A172 (cell line): ENCODE results near the gene FAM217A. TPM values are rescaled to one million over a fixed set of nuclear protein-coding genes. Genes with fewer than 3 reads are reported as not detected.
A peak's percentile ranks its signal among the peaks of the same experiment; 100 is the strongest.
"Not testable (repeated sequence)": the region's sequence is repeated elsewhere in the genome, so short reads cannot be mapped to it uniquely, and the experiment has no call there.

Source experiments
- DNase-seq: peaks from one replicate; pipeline ENCODE4 v3.0.0-alpha.2; 2015; ENCODE audit warnings: low spot score
- total RNA-seq: library from RNA; depleted of rRNA; stranded (reverse); fragments of >200 nt; shearing (Covaris generic); gene quantifications from 2 replicates; pipeline ENCODE4 v1.2.3, GENCODE V29; 2014; rRNA removed

The FAM217A gene, protein sequence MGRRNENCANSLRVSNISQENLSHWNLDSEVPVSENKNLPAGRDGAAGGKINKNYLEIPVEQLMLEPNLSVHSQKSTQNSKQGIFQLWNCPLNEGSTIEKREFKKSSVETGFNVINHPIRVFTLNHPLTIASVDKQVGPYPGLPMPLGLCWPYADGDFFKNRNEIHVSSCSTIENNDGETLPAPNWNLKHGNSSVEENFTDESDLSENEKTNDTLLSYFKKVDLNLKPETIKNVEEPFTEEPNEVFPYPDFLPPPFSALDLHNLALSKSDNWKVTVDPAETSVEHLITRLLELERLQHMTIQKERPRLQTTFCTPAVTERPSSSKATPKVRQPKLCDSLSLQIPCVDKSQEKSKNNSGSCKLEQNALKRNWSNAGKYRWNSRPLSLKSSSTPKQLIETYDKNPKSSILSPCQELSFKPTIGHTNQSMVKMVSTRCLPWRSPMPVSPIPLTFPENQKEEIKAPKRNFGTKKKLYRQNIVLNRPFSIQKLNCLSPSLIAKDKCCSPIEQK
- not detected in 2 replicates for total RNA-seq

DNA sequence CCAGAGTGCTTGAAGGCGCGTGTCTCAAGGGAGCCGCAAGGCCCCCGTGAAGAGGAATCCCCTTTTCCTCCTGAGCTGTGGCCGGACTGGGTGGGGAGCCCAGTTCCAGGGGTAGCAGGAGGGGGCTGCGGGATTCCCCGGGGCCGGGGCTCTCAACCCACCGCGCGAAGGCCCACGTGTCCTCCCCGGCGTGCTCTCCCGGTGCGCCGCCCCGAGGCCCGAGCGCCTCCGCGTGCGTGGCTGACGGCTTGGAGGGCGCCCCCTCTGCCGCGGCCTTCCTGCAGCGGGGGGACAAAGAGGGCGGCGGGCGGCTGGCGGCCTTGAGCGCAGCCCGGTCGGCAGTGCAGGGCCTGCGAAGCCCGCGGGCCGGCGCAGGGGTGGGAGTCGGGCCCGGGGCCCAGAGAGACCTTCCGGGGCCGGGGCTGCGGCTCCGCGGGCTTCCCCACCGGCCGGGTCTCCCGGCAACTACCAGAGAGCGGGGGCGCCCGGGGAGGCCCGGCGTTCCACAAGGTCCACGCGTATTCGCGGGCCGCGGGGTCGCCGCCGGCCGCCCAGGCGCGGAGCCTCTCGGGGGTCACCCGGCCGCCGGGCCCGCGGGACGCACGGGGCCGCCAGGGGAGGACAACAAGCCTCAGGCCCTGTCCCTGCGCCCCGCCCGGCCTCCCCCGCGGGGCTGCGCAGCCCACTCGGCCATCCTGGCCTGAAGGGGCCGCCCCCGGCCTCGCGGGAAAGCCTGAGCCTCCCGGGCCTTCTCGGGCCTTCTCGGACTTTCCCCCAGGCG is at the start of gene FAM217A:
Gene FAM217A, minus strand, starts transcription at position 447 of the 781 bp plus-strand sequence. CDS start 1,723 bp downstream, outside the sequence.
- DNase-seq, result no peak

DNA sequence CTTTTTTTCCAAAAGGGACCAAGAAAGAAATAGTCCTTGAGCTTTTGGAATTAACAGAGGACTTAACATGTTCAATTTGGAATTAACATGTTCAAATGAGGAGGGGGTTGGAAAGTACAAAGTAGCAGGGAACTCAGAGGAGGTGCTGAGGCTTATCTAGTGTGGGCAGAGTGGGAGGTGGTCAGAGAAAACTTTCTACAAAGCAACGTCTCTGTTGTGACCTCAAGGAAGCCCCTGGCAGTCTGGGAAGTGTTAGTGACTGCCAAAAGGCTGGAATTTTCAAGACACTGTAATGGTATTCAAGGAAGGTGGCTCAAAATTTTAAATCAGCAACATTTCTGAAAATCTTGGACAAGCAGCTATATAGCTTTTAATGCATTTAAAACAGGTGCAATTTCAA is 49.1 kb upstream of the FAM217A start:
- no peak for DNase-seq

DNA sequence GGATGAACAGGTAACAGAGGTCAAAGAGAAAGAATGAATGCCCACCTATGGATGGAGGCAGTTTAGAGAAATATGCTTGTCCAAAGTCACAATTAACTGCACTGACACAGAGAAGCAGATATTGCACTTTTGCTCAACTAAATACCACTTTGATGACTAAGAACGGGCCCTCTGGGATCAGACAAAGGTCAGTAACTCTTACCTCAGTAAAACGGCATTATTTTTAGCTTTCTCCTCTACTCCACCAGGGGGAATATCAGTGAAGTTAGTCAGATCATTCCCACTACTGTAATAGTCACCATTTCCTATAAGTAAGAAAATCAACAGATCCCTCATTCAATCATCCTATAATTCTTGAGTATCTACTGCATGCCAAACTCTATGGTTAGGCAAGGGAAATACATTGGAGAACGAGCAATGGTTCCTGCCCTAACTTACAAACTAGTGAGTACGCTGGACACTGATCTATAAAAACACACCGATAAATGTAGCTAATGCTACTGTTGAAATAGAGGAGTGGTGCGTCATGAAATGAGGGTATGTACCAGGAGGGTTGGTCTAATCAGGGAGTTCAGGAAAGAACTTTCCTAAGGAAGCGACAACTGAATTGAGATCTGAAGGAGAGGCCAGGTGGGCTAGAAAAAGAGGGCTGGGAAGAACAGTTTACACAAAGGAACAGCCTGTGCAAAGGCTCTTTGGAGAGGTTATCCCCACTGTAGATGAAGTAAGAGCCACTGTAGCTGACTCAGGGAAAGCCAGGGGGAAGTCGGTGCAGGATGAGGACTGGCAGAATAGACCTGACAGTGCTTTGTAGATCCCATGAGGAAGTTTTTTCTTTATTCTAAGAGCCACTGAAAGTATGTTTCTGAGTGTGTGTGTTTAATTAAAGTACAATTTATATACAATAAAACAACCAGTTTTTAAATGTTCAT is 47.3 kb upstream of the FAM217A start:
- DNase-seq, result peak; percentile 92

DNA sequence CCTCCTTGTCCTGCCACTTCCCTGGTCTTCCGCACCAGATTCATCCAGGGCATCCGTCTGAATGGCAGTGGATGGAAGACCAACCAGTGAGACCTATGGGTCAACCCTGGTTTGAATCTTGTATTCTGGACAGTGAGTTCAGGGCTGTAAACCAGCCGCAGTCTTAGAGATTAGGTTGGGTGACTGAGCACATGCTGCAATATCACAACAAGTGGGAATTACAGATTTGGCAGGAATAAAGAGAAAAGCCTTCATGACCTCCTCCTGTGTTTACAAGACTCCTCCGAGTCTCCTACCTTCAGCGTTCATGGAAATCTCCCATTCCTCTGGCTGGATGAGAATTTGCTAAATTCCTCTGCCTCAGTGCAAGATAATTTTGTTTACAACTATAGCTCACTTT is 46.6 kb upstream of the FAM217A start:
- no peak for DNase-seq

DNA sequence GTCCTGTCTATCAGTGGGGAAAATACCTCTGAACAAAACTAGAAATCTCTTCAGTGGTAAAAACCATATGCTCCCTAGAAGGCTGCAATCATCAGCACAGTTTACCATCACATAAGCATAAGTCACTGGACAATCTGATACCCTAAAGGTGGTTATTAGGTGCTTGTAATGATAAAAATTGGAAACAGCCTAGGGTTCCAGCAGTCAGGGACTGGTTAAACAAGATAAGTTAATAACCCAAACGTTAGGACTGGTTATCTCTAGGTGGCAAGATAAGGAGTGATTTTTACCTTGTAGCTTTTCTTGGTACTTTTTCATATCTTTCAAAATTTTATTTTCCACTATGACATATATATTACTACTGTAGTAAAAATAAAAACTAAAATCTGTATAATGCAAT is 45.4 kb upstream of the FAM217A start:
- DNase-seq, result no peak

DNA sequence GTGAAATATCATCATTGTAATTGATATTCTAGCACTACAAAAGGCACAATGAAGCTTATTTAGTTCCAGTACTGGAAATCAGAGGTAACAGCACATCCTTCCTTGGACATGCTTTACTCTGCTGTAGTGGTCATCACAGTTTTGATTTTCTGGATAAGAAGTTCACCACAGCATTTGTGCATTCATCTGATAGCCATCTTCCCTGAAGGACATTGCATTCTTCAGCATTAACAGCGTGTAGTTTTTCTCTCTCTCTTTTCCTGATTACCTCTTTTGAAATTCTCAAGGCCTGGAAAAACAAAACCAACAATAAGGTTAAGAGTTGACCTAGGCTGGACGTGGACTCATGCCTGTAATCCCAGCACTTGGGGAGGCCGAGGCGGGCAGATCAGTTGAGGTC is 36.8 kb upstream of the FAM217A start:
- DNase-seq, result no peak

DNA sequence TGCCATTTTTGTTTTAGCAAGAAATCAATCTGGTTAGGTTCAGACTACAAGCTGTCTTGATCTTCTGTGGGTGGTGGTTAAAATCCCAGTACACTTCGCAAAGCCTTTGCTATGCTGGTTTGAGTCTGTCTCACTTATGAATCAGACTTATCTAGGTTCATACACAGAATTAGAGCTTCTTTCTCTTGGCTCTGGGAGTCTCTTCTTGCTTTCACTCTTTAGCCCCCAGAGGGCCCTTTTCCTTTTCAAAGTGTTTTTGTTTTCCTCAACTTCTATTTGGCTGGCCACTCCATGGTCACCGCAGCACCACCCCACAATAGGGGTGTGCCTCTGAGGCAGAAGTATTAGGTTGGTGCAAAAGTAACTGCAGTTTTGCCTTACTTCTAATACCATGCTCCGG is 35.2 kb upstream of the FAM217A start:
- DNase-seq, result no peak

DNA sequence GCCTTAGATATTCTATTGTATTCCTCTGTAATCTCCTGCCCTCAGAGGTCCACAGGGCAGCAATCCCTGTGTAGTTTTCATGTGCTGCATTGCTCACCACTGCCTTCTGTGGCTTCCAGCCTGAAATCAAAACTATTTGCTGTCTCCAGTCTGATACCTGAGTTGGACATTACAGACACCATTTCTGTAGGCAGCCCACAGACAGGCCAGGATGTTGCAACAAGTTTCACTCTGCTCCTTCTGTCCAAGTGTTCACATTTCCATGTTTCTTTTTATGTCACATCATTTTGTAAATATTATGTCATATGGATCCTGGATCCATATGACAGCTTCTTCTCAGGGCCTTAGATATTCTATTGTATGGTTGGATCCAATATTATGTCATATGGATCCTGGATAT is 34.7 kb upstream of the FAM217A start:
- no peak for DNase-seq

DNA sequence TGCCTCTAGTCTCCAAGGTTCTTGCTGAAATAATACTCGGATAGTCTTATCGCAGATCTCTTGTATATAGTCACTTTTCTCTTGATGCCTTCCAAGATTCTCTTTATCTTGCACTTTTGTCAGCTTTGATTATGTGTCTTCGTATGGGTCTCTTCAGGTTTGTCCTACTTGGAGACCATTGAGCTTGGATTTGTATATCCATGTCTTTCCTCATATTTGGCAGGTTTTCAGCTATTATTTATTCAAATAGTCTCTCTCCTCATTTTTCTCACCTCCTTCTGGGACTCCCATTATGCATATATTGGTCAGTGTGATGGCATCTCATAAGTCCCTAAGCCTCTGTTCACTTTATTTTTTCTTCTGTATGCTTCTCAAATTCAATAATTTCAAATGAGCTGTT is 33.4 kb upstream of the FAM217A start:
- DNase-seq, result no peak

DNA sequence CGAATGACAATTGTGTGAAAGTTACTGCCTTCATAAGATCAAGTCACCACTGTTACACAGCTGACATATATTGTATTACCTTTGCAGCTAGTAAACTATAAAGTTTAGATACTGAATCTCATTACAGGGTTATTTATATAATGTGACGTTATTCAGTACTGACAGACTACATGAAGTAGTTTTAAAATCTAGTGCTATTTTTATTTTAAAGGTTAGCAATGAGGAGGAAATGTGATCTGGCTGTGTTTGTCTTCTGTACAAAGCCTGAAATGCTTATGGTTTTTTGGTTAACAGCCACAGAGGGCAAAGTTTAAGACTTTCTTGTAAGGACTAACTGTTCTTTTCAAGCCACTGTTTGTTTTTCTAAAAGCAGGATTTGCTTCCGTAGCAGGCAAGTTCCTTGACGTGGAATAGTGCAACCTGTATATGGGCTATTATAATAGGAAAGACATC is 30.5 kb upstream of the FAM217A start:
- not testable (repeated sequence) for DNase-seq

DNA sequence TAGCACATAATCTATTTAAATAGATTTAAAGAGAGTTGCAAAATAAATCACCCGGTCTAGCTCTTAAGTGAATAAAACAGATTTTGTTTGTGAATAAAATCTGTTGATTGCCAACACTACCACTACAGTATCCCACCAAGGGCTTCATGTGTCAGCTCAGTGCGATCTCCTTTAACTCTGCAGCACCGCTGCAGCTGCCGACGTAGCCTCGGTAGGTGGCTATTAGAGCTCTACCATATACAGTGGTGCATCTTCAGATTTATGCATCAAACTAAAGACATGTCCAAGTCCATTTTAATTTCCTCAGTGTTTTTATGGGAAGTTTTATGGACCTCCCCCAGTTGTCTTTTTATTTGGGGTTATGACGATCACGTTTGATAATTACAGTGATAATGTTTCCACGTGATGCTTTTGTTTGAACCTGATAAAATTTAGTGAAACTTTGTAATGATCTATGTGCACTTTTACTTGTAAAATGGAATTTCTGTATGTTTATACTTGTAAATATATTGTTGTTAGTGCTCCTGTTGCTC is 29.7 kb upstream of the FAM217A start:
- DNase-seq, result no peak

DNA sequence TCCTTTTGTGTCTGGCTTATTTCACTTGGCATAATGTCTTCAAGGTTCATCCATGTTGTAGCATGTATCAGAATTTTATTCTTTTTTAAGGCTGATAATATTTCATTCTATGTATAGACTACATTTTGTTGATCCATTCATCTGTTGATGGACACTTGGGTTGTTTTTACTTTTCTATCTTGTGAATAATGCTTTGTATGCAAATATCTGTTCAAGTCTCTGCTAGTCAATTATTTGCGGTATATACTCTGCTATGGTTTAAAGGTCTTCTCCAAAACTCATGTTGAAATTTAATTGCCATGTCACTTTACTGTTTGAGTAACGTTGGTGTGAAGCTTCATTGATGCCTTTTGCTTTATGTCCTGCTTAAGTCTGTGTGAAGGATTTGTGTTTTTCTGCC is 28.9 kb upstream of the FAM217A start:
- no peak for DNase-seq

DNA sequence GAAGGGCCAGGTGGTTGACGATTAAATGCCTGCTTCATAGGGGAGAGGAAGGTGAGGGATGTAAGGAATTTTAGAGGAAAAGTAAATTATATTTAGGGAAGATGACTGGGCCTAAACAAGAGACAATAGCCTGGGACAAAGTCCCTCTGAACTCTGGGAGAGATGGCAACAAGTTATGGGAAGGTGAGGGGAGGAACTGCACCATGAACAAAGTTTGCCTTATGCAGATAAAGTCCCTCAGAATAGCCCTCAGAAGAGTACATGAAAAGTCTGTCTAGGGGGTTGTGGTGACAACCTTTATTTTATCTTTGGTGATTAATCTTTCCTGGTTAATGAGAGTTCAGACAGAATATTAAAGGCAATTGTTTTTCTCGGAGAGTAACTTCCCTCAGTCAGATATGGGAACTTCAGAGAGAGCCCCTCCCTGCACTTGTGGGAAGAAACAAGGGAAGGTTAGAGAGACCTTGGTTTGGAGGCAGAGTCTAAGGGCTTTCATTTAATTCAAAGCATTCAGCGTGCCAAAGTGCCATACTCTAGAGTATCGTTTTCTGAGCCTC is 27.1 kb upstream of the FAM217A start:
- no peak for DNase-seq

DNA sequence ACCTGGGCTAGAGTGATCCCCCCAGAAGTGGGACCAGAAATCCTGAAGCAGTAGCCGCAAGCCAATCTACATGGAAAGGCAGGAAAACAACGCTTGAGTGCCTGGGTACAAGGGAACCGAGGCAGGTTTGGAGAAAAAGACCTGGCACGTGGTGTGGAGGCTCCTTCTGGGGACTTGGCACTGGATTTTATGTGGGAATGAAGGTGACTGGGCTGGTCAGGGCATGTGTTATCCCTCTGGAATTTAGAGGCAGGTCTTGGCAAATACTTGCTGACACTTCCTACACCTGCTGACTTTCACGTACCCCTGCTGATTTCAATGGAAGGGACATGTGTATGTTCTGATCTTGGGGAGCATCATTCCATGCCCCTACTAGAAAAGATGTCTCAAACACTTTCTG is 25.0 kb upstream of the FAM217A start:
- peak; percentile 39 for DNase-seq

DNA sequence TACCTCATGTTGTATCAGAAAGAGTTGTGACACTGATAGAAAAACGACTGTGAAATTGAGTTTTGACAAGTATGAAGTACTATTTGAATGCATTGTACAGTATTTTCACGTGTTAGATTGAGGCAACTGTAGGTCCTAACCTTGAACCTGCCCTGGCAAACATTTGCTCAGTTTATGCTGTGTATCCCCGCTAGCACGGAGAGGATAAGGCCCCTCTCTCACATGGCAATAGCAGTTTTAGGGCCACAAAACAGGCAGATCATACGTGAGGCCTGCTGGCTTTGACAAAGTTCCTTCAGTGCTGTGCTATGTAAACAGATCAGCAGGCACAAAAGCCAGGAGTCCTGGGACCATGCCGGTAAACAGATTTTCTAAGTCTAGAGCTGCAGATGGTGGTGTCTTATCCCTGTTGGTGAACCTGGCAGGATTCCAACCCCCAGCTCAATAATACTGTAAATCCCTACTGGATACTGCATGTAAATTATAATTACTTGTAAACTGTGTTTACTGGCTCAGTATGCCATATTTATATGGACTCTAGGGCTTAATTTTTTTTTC is 23.8 kb upstream of the FAM217A start:
- no peak for DNase-seq

DNA sequence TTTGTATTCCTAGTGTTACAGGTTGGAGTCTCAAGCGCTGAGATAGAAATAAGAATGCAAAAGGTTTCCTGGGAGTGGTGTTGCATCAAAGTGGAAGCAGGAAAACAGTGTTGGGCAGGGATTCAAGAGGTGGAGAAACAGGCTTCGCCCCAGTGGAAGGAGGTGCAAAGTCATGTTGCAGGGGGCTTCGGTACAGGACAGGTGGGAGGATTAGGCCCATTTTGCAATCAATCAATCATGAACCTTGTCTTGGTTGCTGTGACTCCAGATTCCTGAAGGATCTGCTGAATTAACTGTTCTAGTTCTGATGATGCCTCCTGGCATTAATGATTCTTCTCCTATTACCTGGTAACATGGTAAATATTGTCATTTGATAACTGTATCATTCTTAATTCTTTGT is 22.4 kb upstream of the FAM217A start:
- no peak for DNase-seq

DNA sequence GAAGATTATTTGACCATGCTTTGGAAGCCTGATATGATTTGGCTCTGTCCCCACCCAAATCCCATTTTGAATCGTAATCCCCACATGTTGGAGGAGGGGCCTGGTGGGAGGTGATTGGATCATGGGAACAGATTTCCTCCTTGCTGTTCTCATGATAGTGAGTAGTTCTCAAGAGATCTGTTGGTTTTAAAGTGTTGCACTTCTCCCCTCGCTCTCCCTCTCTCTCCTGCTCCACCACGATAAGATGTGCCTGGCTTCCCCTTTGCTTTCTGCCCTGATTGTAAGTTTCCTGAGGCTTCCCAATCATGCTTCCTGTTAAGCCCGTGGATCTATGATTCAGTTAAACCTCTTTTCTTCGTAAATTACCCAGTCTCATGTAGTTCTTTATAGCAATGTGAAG is 21.7 kb upstream of the FAM217A start:
- no peak for DNase-seq

DNA sequence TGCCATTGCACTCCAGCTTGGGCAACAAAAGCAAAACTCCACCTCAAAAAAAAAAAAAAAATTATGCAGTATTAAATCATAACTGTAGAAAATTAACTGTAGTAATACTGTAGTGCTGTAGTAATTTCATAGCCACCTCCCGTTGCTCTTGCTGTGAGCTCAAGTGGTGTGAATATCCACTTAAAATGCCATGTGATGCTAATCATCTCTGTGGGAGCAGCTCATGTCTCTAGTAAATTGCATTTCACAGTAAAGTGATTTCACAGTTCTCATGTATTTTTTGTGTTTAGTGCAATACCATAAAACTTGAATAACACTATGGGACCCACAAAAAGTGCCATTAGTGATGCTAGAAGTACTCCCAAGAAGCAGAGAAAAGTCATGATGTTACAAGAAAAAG is 14.4 kb upstream of the FAM217A start:
- no peak for DNase-seq

DNA sequence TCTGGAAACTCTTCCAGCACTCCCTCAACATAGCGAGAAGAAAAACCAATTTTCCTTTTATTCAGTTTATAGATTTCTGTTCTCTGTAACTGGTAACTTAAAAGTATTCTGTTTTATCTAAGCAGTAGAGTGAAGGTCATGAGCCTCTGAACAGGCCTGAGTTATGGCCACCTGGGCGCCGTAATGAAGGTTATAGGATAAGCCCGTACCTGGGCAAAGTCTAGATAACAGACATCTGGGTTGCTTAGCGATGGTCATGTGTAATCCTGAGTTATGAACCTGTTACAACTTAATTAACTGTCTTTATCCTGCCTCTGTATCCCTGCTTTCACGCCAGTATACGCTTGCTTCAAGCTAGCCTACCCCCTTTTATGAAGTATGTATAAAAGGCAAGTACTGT is 13.0 kb upstream of the FAM217A start:
- DNase-seq, result no peak

DNA sequence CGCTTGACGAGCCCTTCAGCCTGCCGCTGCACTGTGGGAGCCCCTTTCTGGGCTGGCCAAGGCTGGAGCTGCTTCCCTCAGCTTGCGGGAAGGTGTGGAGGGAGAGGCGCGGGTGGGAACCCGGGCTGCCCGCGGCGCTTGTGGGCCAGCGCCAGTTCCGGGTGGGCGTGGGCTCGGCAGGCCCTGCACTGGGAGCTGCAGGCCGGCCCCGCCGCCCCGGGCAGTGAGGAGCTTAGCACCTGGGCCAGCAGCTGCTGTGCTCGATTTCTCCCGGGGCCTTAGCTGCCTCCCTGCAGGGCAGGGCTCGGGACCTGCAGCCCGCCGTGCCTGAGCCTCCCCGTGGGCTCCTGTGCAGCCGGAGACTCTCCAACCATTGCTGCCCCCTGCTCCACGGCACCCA is 11.1 kb upstream of the FAM217A start:
- DNase-seq, result not testable (repeated sequence)

DNA sequence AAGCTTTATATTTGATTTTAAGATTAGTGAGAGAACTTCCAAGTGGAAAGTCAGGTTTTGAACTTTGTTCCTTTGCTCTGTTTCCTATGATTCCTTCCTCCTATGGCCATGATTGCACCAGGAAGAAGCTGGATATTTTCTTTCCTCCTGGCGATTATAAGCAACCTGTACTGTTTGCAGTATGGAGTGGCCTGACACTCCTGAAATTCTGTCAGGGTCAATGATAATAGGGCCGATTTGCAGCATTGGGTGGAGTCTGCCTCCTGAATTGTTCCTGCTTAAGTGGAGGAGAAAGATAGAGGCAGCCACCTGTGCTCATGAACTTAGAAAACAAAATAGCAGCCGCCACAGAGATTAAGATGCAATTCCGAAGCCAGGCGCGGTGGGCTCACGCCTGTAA is 9.8 kb upstream of the FAM217A start:
- DNase-seq, result no peak
